Upper lobe of left lung (tissue), 6 donors: Measurements from ENCODE around the gene MAT1A. TPM values are rescaled to one million over a fixed set of nuclear protein-coding genes. Genes with fewer than 3 reads are reported as not detected.

Experiments used
- ATAC-seq, 2 donors: fragments of 200-7000 bp; cut with Tn5 transposase; one replicate each; pipeline ENCODE4 v1.9.1; 2022; ENCODE audit warnings: mild to moderate bottlenecking in 2 of 2, moderate library complexity in 2 of 2; ENCODE audit not compliant: low FRiP score in 2 of 2
- DNase-seq, 2 donors: peaks; one replicate each; pipeline ENCODE4 v3.0.0-alpha.2; 2019 to 2020
- H3K27ac ChIP-seq, 4 donors: fragments of 200-600 bp; sonication (generic); one replicate each; pipeline ENCODE4 v1.5.1; 2016 to 2019
- H3K27me3 ChIP-seq, 4 donors: fragments of 200-600 bp; sonication (generic); one replicate each; pipeline ENCODE4 v1.5.1; 2017 to 2019
- H3K36me3 ChIP-seq, 4 donors: fragments of 200-600 bp; sonication (generic); one replicate each; pipeline ENCODE4 v1.5.1; 2016 to 2019
- H3K4me1 ChIP-seq, 4 donors: fragments of 200-600 bp; sonication (generic); one replicate each; pipeline ENCODE4 v1.5.1; 2018 to 2019
- H3K4me3 ChIP-seq, 4 donors: fragments of 200-600 bp; sonication (generic); one replicate each; pipeline ENCODE4 v1.5.1; 2017 to 2019; ENCODE audit warnings: mild to moderate bottlenecking in 2 of 4, moderate library complexity in 1 of 4
- H3K9me3 ChIP-seq, 4 donors: fragments of 200-600 bp; sonication (generic); one replicate each; pipeline ENCODE4 v1.5.1; 2018 to 2019
- EP300 ChIP-seq, 4 donors: sonication (generic); formaldehyde crosslinking; IDR thresholded peaks; one replicate each; pipeline ENCODE4 v1.5.1; 2017; ENCODE audit warnings: antibody characterized with exemption in 4 of 4, control low read depth in 2 of 4
- POLR2A ChIP-seq, 4 donors: fragments of 450-650 bp; IDR thresholded peaks; one replicate each; pipeline ENCODE4 v1.5.1; 2016 to 2017; ENCODE audit warnings: antibody characterized with exemption in 4 of 4, mild to moderate bottlenecking in 2 of 4
- POLR2AphosphoS5 ChIP-seq, 2 donors: sonication (generic); formaldehyde crosslinking; IDR thresholded peaks; one replicate each; pipeline ENCODE4 v1.5.1; 2017; ENCODE audit warnings: antibody characterized with exemption in 2 of 2
- WGBS, 2 donors: methylation state at CpG; one replicate each; pipeline ENCODE4 v1.1.5; 2017 to 2018; 5-methylcytosine and 5-hydroxymethylcytosine counted together
- total RNA-seq, 6 donors: library from RNA; depleted of rRNA in 4 of 6; stranded (reverse); fragments of >200 nt in 4 of 6; gene quantifications; one replicate each; pipeline versions ENCODE4 v1.1.0 to v1.2.1, GENCODE V29; 2016 to 2021
- TF ChIP-seq, protein P1 (sequence below), 6 experiments: fragments of 450-650 bp in 4 of 6; fragments of 200-600 bp in 2 of 6; sonication (generic) in 2 of 6; IDR thresholded peaks; one replicate each; pipeline ENCODE4 v1.5.1; 2016 to 2019; ENCODE audit warnings: antibody characterized with exemption in 6 of 6
- donor health status: DM: no; HTN: no; CAD: no; lungs with moderate emphysema.
- donor health status: DM: no; HTN: yes; CAD: no; lungs with severe emphysema.

The MAT1A gene
- total RNA-seq, 6 donors from 2014 or later: 0.15 to 2.1 (median 0.73) TPM

- Histone ChIP-seq H3K4me3 (no peak overlapping the region), H3K36me3 (no peaks in the 10 kb centered on the region), H3K4me1 (no peaks in the 10 kb centered on the region), H3K27me3 (no peaks in the 10 kb centered on the region), H3K27ac (no peak overlapping the region), H3K9me3 (no peaks in the 10 kb centered on the region)
- TF ChIP-seq EP300 (IDR thresholded peaks at IDR 0.05) (no peak), POLR2AphosphoS5 (IDR thresholded peaks at IDR 0.05) (no peak), POLR2A (IDR thresholded peaks at IDR 0.05) (no peak)
- TF ChIP-seq, protein P1, sequence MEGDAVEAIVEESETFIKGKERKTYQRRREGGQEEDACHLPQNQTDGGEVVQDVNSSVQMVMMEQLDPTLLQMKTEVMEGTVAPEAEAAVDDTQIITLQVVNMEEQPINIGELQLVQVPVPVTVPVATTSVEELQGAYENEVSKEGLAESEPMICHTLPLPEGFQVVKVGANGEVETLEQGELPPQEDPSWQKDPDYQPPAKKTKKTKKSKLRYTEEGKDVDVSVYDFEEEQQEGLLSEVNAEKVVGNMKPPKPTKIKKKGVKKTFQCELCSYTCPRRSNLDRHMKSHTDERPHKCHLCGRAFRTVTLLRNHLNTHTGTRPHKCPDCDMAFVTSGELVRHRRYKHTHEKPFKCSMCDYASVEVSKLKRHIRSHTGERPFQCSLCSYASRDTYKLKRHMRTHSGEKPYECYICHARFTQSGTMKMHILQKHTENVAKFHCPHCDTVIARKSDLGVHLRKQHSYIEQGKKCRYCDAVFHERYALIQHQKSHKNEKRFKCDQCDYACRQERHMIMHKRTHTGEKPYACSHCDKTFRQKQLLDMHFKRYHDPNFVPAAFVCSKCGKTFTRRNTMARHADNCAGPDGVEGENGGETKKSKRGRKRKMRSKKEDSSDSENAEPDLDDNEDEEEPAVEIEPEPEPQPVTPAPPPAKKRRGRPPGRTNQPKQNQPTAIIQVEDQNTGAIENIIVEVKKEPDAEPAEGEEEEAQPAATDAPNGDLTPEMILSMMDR (IDR thresholded peaks at IDR 0.05): no peak
- DNase-seq (no peak), ATAC-seq (no peak)
- WGBS, 2 donors: 84 to 91% methylated on average over 14 of the region's 14 CpGs
Observed at GRCh38 chr10:80273523-80274170, 15.8 kb downstream of the MAT1A start.

DNA sequence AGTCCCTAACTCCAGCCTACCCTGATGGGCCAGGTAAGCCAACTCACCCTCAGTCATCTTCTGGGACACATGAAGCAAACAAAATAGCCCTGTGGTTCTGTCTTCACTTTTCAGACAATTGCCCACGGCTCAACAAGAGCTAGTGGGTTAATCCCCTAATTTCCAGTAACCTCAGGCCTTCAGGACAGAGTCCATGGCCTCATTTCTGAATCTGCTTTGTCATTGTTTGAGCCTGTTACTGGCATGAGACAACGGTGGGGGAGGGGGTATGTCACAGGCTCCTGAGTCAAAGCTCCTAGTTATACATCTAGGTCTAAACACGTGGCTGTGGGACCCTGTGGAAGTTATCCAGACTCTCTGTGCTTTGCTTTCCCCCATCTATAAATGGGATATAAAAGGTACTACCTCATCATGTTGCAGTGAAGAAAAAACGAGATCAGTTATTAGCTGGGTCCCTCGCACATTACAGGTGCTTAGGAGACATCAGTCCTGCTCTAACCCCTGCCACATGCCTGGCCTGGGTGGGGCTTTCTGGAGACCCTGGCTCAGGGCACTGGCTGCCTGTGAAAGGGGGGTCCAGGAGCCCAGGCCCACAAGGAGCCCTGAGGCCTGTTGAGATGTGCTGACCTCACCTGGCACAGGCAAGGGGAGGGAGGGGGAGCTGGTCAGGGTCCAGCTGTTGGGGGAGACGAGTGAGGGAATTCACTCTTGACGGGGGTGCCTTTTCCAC lies 16.5 kb downstream of the MAT1A start:
- no peak for ATAC-seq
- Histone ChIP-seq H3K36me3 (no peaks in the 10 kb centered on the region), H3K27me3 (no peaks in the 10 kb centered on the region), H3K27ac (no peak overlapping the region), H3K4me3 (no peak overlapping the region), H3K9me3 (no peaks in the 10 kb centered on the region), H3K4me1 (no peaks in the 10 kb centered on the region)
- DNase-seq: no peak
- TF ChIP-seq, protein P1 (IDR thresholded peaks at IDR 0.05): no peak
- TF ChIP-seq POLR2AphosphoS5 (IDR thresholded peaks at IDR 0.05) (no peak), EP300 (IDR thresholded peaks at IDR 0.05) (no peak), POLR2A (IDR thresholded peaks at IDR 0.05) (no peak)
- WGBS, 2 donors: 56 to 69% methylated on average over 5 to 7 of the region's 7 CpGs

DNA sequence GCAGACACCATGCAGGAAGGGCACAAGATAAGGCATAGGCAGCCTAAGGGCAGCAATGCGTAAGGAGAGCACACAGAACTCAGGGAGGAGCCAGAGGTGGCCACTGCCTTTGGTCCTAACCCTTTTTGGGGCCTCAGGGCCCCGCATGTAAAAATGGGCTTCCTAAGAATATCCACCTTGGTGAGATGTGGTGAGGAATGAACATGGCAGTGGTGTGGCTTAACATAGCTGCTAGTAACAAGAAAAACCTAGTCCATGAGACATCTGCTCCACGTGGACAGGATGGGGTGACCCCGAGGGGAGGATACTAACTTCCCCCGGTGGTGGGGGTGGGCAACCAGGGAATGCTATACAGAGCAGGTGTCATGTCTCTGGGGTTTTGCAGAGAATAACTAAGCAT lies 18.0 kb downstream of the MAT1A start:
- Histone ChIP-seq H3K27ac (no peak overlapping the region), H3K36me3 (no peaks in the 10 kb centered on the region), H3K9me3 (no peaks in the 10 kb centered on the region), H3K27me3 (no peaks in the 10 kb centered on the region), H3K4me3 (no peak overlapping the region), H3K4me1 (no peaks in the 10 kb centered on the region)
- no peak for TF ChIP-seq POLR2A (IDR thresholded peaks at IDR 0.05)
- no peak for TF ChIP-seq POLR2AphosphoS5 (IDR thresholded peaks at IDR 0.05)
- TF ChIP-seq, protein P1 (IDR thresholded peaks at IDR 0.05): no peak
- no peak for TF ChIP-seq EP300 (IDR thresholded peaks at IDR 0.05)
- WGBS, 2 donors: 64 to 66% methylated on average over 4 to 5 of the region's 5 CpGs
- DNase-seq (no peak), ATAC-seq (no peak)

DNA sequence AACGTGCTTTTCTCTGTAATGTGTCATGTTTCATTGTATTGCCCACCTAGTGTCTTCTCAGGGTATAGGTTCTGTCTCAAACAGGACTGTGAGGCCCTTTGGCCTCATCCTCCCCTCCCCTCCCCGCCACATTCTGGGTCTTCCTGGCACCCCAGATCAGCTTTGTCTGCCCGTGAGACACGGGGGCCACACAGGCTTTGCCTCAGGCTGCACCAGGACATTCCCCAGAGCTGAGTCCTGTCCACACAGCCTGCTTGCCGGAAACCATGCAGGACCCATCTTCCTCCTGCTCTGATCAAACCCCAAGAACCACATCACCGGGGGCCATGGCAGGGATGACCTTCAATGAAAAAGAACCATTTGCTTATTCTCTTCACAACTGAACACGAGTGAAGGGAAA lies 18.6 kb downstream of the MAT1A start:
- no peaks in the 10 kb centered on the region for H3K36me3 ChIP-seq
- DNase-seq (no peak), ATAC-seq (no peak)
- no peaks in the 10 kb centered on the region for H3K9me3 ChIP-seq
- no peak overlapping the region for H3K4me3 ChIP-seq
- no peaks in the 10 kb centered on the region for H3K4me1 ChIP-seq
- no peak overlapping the region for H3K27ac ChIP-seq
- no peaks in the 10 kb centered on the region for H3K27me3 ChIP-seq
- WGBS, 2 donors: 84 to 88% methylated on average over 7 of the region's 7 CpGs
- TF ChIP-seq POLR2A (IDR thresholded peaks at IDR 0.05) (no peak), POLR2AphosphoS5 (IDR thresholded peaks at IDR 0.05) (no peak)

GRCh38 chr10:80268938-80269588 lies 20.4 kb downstream of the MAT1A start:
- no peak for TF ChIP-seq POLR2AphosphoS5 (IDR thresholded peaks at IDR 0.05)
- TF ChIP-seq, protein P1 (IDR thresholded peaks at IDR 0.05): no peak
- TF ChIP-seq EP300 (IDR thresholded peaks at IDR 0.05): no peak
- H3K27me3 ChIP-seq: no peaks in the 10 kb centered on the region
- no peak for ATAC-seq
- no peaks in the 10 kb centered on the region for H3K4me1 ChIP-seq
- no peak for DNase-seq
- H3K27ac ChIP-seq: no peak overlapping the region
- 59 to 67% methylated on average over 4 of the region's 4 CpGs for WGBS, 2 donors
- H3K4me3 ChIP-seq: no peak overlapping the region
- H3K9me3 ChIP-seq: no peaks in the 10 kb centered on the region
- no peaks in the 10 kb centered on the region for H3K36me3 ChIP-seq
